ENCODE data around the gene CAPN14.

Gene CAPN14

GRCh38 chr2:31217465-31218200 lies at the start of gene CAPN14:
TSS of gene CAPN14 (minus strand) at chr2:31217515. CDS start at chr2:31205447, 12,068 bp downstream.
- no peak for DNase-seq

- DNase-seq, result no peak
These were observed 49.5 kb upstream of the CAPN14 start for GRCh38 chr2:31266804-31267203.

GRCh38 chr2:31265234-31265633 lies 47.9 kb upstream of the CAPN14 start:
- DNase-seq, result no peak

GRCh38 chr2:31263636-31264190 lies 46.4 kb upstream of the CAPN14 start:
- DNase-seq, result no peak

- no peak for DNase-seq
These were observed 43.6 kb upstream of the CAPN14 start for GRCh38 chr2:31260870-31261269.

GRCh38 chr2:31259075-31259474 lies 41.8 kb upstream of the CAPN14 start:
- DNase-seq, result no peak

GRCh38 chr2:31258351-31258750 lies 41.0 kb upstream of the CAPN14 start:
- DNase-seq, result no peak

GRCh38 chr2:31256611-31257382 lies 39.5 kb upstream of the CAPN14 start:
- no peak for DNase-seq

- DNase-seq, result no peak
These were observed 38.7 kb upstream of the CAPN14 start for GRCh38 chr2:31255911-31256571.

GRCh38 chr2:31254237-31255203 lies 37.2 kb upstream of the CAPN14 start:
- DNase-seq, result no peak

GRCh38 chr2:31253356-31254131 lies 36.2 kb upstream of the CAPN14 start:
- DNase-seq, result no peak

GRCh38 chr2:31251851-31252250 lies 34.5 kb upstream of the CAPN14 start:
- DNase-seq, result no peak

- no peak for DNase-seq
These were observed 33.7 kb upstream of the CAPN14 start for GRCh38 chr2:31251018-31251417.

- no peak for DNase-seq
These were observed 31.8 kb upstream of the CAPN14 start for GRCh38 chr2:31249009-31249690.

- DNase-seq, result no peak
These were observed 30.8 kb upstream of the CAPN14 start for GRCh38 chr2:31248139-31248538.

- DNase-seq, result no peak
These were observed 30.4 kb upstream of the CAPN14 start for GRCh38 chr2:31247711-31248110.

GRCh38 chr2:31246184-31246852 lies 29.0 kb upstream of the CAPN14 start:
- no peak for DNase-seq

- DNase-seq, result no peak
These were observed 26.8 kb upstream of the CAPN14 start for GRCh38 chr2:31244101-31244500.

GRCh38 chr2:31243053-31243452 lies 25.7 kb upstream of the CAPN14 start:
- DNase-seq, result no peak

- DNase-seq, result no peak
These were observed 24.4 kb upstream of the CAPN14 start for GRCh38 chr2:31241625-31242270.

Measured in activated CD4-positive, alpha-beta T cell treated with anti-CD3 and anti-CD28 coated beads, Interleukin-2, amount 50 U/mL, for 1 hour (primary cell).